ENCODE results near the gene CIB4. TPM values are rescaled to one million over a fixed set of nuclear protein-coding genes. Genes with fewer than 3 reads are reported as not detected.

Gene CIB4
- total RNA-seq, 4 donors from 2014 or later, result not detected

DNA sequence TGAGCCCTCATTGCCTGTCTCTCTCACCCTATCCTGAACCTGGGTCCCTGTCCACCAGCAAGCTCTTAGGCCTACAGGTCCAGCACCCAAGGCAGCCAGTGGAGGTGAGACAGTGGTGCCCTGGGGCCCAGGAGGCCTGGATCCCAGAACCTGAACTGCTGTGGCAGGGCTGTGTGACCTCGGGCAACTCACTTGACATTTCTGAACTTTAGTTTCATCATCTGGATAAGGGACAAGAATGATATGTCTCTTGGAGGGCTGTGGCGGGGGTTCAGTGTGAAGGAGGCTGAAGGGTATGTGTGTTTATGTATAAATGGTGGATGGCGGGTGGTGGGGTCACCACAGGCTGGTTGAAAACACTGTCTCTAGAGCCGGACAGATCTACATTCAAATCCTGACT lies 10.9 kb downstream of the CIB4 start:
- TF ChIP-seq, protein P1, sequence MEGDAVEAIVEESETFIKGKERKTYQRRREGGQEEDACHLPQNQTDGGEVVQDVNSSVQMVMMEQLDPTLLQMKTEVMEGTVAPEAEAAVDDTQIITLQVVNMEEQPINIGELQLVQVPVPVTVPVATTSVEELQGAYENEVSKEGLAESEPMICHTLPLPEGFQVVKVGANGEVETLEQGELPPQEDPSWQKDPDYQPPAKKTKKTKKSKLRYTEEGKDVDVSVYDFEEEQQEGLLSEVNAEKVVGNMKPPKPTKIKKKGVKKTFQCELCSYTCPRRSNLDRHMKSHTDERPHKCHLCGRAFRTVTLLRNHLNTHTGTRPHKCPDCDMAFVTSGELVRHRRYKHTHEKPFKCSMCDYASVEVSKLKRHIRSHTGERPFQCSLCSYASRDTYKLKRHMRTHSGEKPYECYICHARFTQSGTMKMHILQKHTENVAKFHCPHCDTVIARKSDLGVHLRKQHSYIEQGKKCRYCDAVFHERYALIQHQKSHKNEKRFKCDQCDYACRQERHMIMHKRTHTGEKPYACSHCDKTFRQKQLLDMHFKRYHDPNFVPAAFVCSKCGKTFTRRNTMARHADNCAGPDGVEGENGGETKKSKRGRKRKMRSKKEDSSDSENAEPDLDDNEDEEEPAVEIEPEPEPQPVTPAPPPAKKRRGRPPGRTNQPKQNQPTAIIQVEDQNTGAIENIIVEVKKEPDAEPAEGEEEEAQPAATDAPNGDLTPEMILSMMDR (IDR thresholded peaks at IDR 0.05), result no peak
- DNase-seq (ENCODE audit: low spot score) (no peak), ATAC-seq (ENCODE audit: low FRiP score) (no peak)

DNA sequence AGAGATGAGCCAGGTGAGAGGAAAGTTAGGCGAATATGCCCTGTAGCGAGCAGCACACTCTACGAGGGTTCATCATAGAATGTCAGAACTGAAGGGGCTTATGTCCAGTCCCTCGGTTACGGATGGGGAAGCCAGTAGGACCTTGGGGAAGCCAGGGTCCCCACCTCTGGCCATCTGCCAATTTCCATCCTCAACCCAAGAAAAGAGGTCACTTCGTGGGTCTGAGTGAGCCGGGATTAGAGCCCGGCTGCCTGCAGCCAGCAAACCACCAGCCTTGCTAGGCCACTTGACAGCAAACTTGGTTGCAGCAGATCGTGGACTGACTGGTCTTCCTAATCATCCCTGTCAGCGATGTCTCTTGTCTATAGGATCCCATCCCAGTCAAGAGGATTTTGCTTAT lies 11.4 kb downstream of the CIB4 start:
- TF ChIP-seq, protein P1 (IDR thresholded peaks at IDR 0.05), result no peak
- DNase-seq (ENCODE audit: low spot score) (no peak), ATAC-seq (ENCODE audit: low FRiP score) (no peak)

DNA sequence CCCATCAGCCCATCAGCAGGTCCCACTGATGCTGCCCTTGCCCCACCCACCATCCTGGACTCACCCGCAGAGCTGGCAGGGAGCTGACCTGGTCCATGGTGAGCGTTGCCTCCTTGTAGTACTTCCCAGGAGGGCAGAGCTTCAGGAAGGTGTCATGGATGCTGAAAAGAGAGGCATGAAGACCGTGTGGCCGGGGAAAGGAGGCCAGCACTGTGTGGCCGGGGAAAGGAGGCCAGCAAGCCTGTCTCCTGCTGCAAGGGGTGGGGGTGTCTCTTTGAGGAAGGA lies 11.9 kb downstream of the CIB4 start:
- TF ChIP-seq, protein P1 (IDR thresholded peaks at IDR 0.05), result no peak
- no peak for DNase-seq (ENCODE audit: low spot score)
- ATAC-seq (ENCODE audit: low FRiP score), result no peak

DNA sequence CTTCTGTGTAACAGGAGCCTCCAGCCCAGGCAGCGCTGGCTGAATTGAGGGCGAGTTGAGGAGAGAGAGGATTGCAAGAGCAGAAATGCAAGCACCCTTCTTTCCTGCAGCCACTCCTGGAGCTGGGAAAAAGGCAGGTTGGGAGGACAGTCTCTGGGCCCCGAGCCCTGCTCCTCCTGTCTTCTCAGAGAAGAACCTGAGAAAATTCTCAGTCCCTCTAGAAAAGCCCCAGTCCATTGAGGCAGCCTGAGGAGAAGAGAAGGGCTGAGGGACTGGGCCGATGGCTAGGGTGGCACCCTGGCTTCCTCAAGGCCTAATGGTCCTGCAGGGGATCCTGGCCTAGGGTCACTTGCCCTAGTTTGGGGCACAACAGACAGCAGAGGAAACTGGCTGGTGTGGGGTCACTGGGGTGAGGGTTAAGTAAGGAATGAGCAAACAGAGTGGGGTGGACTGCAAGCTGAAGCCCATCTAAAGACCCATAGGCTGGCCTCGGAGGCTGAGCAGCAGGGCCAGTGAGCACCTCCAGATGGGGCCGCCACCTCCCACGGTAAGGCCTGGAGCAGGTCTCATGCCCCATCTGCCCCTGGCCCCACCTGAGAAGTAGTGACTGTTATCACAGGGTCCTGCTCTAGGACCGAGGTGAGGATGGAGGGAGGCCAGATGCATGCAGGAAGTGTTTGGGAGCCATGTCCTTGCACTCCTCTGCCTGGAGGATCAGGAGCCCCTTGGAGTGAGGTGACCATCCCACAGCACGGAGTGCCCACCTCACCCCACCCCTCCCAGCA lies 12.4 kb downstream of the CIB4 start:
- TF ChIP-seq, protein P1 (IDR thresholded peaks at IDR 0.05), result no peak
- ATAC-seq (ENCODE audit: low FRiP score), result no peak
- DNase-seq (ENCODE audit: low spot score), result no peak

DNA sequence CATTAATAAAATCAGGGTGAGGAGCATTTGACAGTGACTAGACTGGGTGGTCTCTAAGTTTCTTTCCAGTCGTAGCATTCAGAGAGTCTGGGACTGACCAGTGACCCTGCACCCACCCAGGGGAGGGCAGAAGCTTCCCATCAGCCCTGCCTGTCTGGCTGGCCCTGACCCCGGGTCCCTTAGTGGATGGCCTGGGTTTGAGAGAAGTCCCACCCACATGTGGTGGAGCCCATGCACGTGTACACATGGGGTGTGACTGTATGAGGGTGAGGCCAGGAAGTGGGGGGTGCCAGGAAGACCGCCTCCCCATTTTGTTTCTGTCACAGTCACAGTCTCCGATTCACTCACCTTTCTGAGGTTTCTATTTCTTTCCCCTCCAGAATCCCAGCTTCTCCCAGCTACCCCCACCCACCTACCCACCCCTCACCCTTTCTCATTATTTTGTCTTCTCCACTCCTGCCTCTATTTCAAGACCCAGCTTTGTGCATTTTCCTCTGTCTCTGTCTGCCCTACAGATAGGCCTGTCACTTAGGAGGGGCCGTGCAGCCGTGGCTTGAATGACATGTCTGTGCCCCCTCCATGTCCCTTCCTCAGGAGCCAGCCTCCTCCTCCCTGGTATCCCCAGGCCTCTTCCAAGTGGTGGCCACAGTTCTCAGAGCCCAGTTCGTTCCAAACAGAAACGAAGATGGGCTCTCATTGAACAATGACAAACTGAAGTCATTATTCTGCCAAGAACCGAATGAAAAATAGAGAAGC lies 13.6 kb downstream of the CIB4 start:
- no peak for DNase-seq (ENCODE audit: low spot score)
- TF ChIP-seq, protein P1 (IDR thresholded peaks at IDR 0.05), result no peak
- no peak for ATAC-seq (ENCODE audit: low FRiP score)

DNA sequence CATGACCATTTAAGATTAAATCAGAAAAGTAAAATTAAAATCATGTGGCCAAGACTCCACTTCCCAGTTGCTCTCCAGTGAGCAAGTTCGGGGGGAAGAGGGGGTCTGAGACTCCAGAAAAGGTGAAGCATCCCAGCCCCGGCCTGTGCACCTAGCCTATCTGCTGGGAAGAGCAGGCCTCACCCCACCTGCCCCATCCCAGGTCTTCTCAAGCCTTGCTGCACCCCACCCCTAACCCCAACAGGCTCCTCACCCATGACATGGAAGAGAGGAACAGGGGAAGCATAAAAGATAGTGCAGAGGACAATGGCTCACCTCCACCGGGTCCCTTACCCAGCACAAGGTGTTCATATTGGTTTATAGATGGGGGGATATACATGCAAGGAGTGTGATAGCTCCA lies 14.6 kb downstream of the CIB4 start:
- no peak for DNase-seq (ENCODE audit: low spot score)
- TF ChIP-seq, protein P1 (IDR thresholded peaks at IDR 0.05), result no peak
- ATAC-seq (ENCODE audit: low FRiP score), result no peak

Measured in omental fat pad (tissue), 4 donors.